Neural cell (in vitro differentiated cells): ENCODE measurements around the gene ITGB7. TPM values are rescaled to one million over a fixed set of nuclear protein-coding genes. Genes with fewer than 3 reads are reported as not detected.

Experiments used
- H2AFZ ChIP-seq: fragments of 200-600, 300-800 bp; sonication (generic), shearing (Covaris generic); 2 replicates; pipeline ENCODE4 v1.6.0; 2014; ENCODE audit warnings: low read depth, mild to moderate bottlenecking, antibody characterized with exemption, low read length, moderate library complexity
- H3F3A ChIP-seq: fragments of 200-600 bp; shearing (Covaris generic); 2 replicates; pipeline ENCODE4 v1.6.1; 2016; ENCODE audit warnings: mild to moderate bottlenecking, moderate library complexity, mixed read lengths, antibody characterized with exemption, low read length; ENCODE audit not compliant: insufficient read depth, poor library complexity, severe bottlenecking
- H3K27ac ChIP-seq: fragments of 200-600, 300-800 bp; sonication (generic), shearing (Covaris generic); 2 replicates; pipeline ENCODE4 v1.5.1; 2014; ENCODE audit warnings: mild to moderate bottlenecking, low read length, moderate library complexity
- H3K27me3 ChIP-seq: fragments of 300-800, 200-600 bp; sonication (generic), shearing (Covaris generic); 2 replicates; pipeline ENCODE4 v1.6.0; 2014; ENCODE audit warnings: mild to moderate bottlenecking, low read depth, low read length, moderate library complexity; ENCODE audit not compliant: insufficient read depth
- H3K36me3 ChIP-seq: fragments of 300-800, 200-600 bp; sonication (generic), shearing (Covaris generic); 2 replicates; pipeline ENCODE4 v1.5.1; 2014; ENCODE audit warnings: mild to moderate bottlenecking, antibody characterized with exemption, low read length, moderate library complexity; ENCODE audit not compliant: insufficient read depth
- H3K4me2 ChIP-seq: fragments of 300-800, 200-600 bp; sonication (generic), shearing (Covaris generic); 2 replicates; pipeline ENCODE4 v1.6.0; 2014; ENCODE audit warnings: mild to moderate bottlenecking, low read length
- H3K4me3 ChIP-seq: fragments of 300-800, 200-600 bp; sonication (generic), shearing (Covaris generic); 2 replicates; pipeline ENCODE4 v1.5.1; 2014; ENCODE audit warnings: mild to moderate bottlenecking, low read length, moderate library complexity
- H3K79me2 ChIP-seq: fragments of 200-600 bp; shearing (Covaris generic); replicated peaks from 2 replicates; pipeline ENCODE4 v1.6.0; 2014; ENCODE audit warnings: mild to moderate bottlenecking, low read length, moderate library complexity; ENCODE audit not compliant: insufficient read depth
- H3K9ac ChIP-seq: fragments of 300-800, 200-600 bp; sonication (generic), shearing (Covaris generic); 2 replicates; pipeline ENCODE4 v1.6.1; 2016; ENCODE audit warnings: mild to moderate bottlenecking, low read length, mixed read lengths
- H3K9me2 ChIP-seq: fragments of 200-600 bp; shearing (Covaris generic); 2 replicates; pipeline ENCODE4 v1.6.1; 2016; ENCODE audit warnings: mild to moderate bottlenecking, low read length, mixed read lengths; ENCODE audit not compliant: insufficient read depth
- H3K9me3 ChIP-seq: fragments of 200-600, 300-800 bp; sonication (generic), shearing (Covaris generic); 2 replicates; pipeline ENCODE4 v1.6.1; 2016; ENCODE audit warnings: mild to moderate bottlenecking, mixed run types, low read length, moderate library complexity, mixed read lengths
- H4K20me1 ChIP-seq: fragments of 200-600 bp; shearing (Covaris generic); 2 replicates; pipeline ENCODE4 v1.6.1; 2016; ENCODE audit warnings: mild to moderate bottlenecking, mixed run types; ENCODE audit not compliant: insufficient read depth
- EP300 ChIP-seq: fragments of 450-650 bp; conservative IDR thresholded peaks from 2 replicates; pipeline ENCODE4 v1.6.1; 2014; ENCODE audit warnings: antibody characterized with exemption, mild to moderate bottlenecking, moderate library complexity; ENCODE audit not compliant: poor library complexity, severe bottlenecking
- EZH2 ChIP-seq: fragments of 200-600, 300-800 bp; shearing (Covaris generic), sonication (generic); IDR thresholded peaks from 2 replicates; pipeline ENCODE4 v1.6.1; 2014; ENCODE audit warnings: antibody characterized with exemption, low read length, borderline replicate concordance, mild to moderate bottlenecking; ENCODE audit not compliant: insufficient read depth, poor library complexity, severe bottlenecking
- MXI1 ChIP-seq: fragments of 450-650 bp; conservative IDR thresholded peaks from 2 replicates; pipeline ENCODE4 v1.6.1; 2014; ENCODE audit warnings: antibody characterized with exemption, mild to moderate bottlenecking; ENCODE audit not compliant: poor library complexity, severe bottlenecking
- POLR2AphosphoS5 ChIP-seq: IDR thresholded peaks from 2 replicates; pipeline ENCODE4 v1.6.1; 2012
- RAD21 ChIP-seq: fragments of 450-650 bp; conservative IDR thresholded peaks from 2 replicates; pipeline ENCODE4 v1.6.1; 2014; ENCODE audit warnings: antibody characterized with exemption, mild to moderate bottlenecking, moderate library complexity
- REST ChIP-seq: IDR thresholded peaks from 2 replicates; pipeline ENCODE4 v1.6.1; 2012; ENCODE audit warnings: borderline replicate concordance
- SMC3 ChIP-seq: fragments of 450-650 bp; conservative IDR thresholded peaks from 2 replicates; pipeline ENCODE4 v1.6.1; 2014; ENCODE audit warnings: antibody characterized with exemption, mild to moderate bottlenecking, moderate library complexity; ENCODE audit not compliant: poor library complexity
- TAF1 ChIP-seq: IDR thresholded peaks from 2 replicates; pipeline ENCODE4 v1.6.1; 2012; ENCODE audit warnings: low read depth
- polyA plus RNA-seq: library from polyadenylated mRNA; depleted of rRNA; stranded (reverse); fragments of >200 nt; gene quantifications from 2 replicates; pipeline ENCODE4 v1.2.3, GENCODE V29; 2014
- TF ChIP-seq, protein P1 (sequence below): fragments of 450-650 bp; IDR thresholded peaks from 2 replicates; pipeline ENCODE4 v1.5.1; 2014; ENCODE audit warnings: antibody characterized with exemption, mild to moderate bottlenecking, moderate library complexity; ENCODE audit not compliant: poor library complexity, severe bottlenecking

ITGB7 gene
- polyA plus RNA-seq, 1 donor from 2014 or later = not detected

GRCh38 chr12:53172352-53172751, 34.7 kb downstream of the ITGB7 start:
- no peaks in the 10 kb centered on the region for H3K36me3 ChIP-seq
- H3K27ac ChIP-seq = no peak overlapping the region
- H3K27me3 ChIP-seq = no peaks in the 10 kb centered on the region
- no peak for TF ChIP-seq SMC3
- TF ChIP-seq RAD21 = no peak
- TF ChIP-seq, protein P1, sequence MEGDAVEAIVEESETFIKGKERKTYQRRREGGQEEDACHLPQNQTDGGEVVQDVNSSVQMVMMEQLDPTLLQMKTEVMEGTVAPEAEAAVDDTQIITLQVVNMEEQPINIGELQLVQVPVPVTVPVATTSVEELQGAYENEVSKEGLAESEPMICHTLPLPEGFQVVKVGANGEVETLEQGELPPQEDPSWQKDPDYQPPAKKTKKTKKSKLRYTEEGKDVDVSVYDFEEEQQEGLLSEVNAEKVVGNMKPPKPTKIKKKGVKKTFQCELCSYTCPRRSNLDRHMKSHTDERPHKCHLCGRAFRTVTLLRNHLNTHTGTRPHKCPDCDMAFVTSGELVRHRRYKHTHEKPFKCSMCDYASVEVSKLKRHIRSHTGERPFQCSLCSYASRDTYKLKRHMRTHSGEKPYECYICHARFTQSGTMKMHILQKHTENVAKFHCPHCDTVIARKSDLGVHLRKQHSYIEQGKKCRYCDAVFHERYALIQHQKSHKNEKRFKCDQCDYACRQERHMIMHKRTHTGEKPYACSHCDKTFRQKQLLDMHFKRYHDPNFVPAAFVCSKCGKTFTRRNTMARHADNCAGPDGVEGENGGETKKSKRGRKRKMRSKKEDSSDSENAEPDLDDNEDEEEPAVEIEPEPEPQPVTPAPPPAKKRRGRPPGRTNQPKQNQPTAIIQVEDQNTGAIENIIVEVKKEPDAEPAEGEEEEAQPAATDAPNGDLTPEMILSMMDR = no peak
- TF ChIP-seq TAF1 = no peak
- no peak for TF ChIP-seq POLR2AphosphoS5
- TF ChIP-seq REST = no peak
- TF ChIP-seq EP300 = no peak
- no peak for TF ChIP-seq EZH2
- TF ChIP-seq MXI1 = no peak
- no peaks in the 10 kb centered on the region for H4K20me1 ChIP-seq
- H3K4me2 ChIP-seq = no peak overlapping the region
- H2AFZ ChIP-seq = no peak overlapping the region
- H3K9ac ChIP-seq = no peak overlapping the region
- no peaks in the 10 kb centered on the region for H3K79me2 ChIP-seq
- no peaks in the 10 kb centered on the region for H3K9me2 ChIP-seq
- no peak overlapping the region for H3K4me3 ChIP-seq
- no peaks in the 10 kb centered on the region for H3K9me3 ChIP-seq
- H3F3A ChIP-seq = no peaks in the 10 kb centered on the region

- H3K9me2 ChIP-seq = no peaks in the 10 kb centered on the region
- no peak overlapping the region for H2AFZ ChIP-seq
- H3K27me3 ChIP-seq = no peaks in the 10 kb centered on the region
- no peaks in the 10 kb centered on the region for H3K79me2 ChIP-seq
- no peak overlapping the region for H3K27ac ChIP-seq
- no peak overlapping the region for H3K4me2 ChIP-seq
- no peaks in the 10 kb centered on the region for H3K9me3 ChIP-seq
- H3K4me3 ChIP-seq = no peak overlapping the region
- H3F3A ChIP-seq = no peaks in the 10 kb centered on the region
- H3K9ac ChIP-seq = no peak overlapping the region
- no peaks in the 10 kb centered on the region for H3K36me3 ChIP-seq
- H4K20me1 ChIP-seq = no peaks in the 10 kb centered on the region
- TF ChIP-seq REST (no peak), MXI1 (no peak), TAF1 (no peak)
Measured at GRCh38 chr12:53171725-53172329, 35.2 kb downstream of the ITGB7 start.
